Transverse colon (tissue), 4 donors: ENCODE measurements around the gene COL13A1.

Experiments
- CTCF ChIP-seq, 5 experiments: fragments of 200-600 bp in 3 of 5; fragments of 450-650 bp in 2 of 5; sonication (generic) in 3 of 5; IDR thresholded peaks; 1 replicate in 2 of 5; 2 replicates in 3 of 5; pipeline ENCODE4 v1.5.1; 2016 to 2017; ENCODE audit warnings: antibody characterized with exemption in 5 of 5, inconsistent platforms in 3 of 5, mild to moderate bottlenecking in 2 of 5, moderate library complexity in 1 of 5
- EP300 ChIP-seq: sonication (generic); formaldehyde crosslinking; IDR thresholded peaks from one replicate; pipeline ENCODE4 v1.6.1; 2017; ENCODE audit warnings: antibody characterized with exemption, low read depth
- POLR2A ChIP-seq: fragments of 450-650 bp; IDR thresholded peaks from one replicate; pipeline ENCODE4 v1.6.1; 2016; ENCODE audit warnings: antibody characterized with exemption, mild to moderate bottlenecking, moderate library complexity
- POLR2AphosphoS5 ChIP-seq, 3 donors: sonication (generic); formaldehyde crosslinking; IDR thresholded peaks; one replicate each; pipeline ENCODE4 v1.6.1; 2016; ENCODE audit warnings: antibody characterized with exemption in 3 of 3

DNA sequence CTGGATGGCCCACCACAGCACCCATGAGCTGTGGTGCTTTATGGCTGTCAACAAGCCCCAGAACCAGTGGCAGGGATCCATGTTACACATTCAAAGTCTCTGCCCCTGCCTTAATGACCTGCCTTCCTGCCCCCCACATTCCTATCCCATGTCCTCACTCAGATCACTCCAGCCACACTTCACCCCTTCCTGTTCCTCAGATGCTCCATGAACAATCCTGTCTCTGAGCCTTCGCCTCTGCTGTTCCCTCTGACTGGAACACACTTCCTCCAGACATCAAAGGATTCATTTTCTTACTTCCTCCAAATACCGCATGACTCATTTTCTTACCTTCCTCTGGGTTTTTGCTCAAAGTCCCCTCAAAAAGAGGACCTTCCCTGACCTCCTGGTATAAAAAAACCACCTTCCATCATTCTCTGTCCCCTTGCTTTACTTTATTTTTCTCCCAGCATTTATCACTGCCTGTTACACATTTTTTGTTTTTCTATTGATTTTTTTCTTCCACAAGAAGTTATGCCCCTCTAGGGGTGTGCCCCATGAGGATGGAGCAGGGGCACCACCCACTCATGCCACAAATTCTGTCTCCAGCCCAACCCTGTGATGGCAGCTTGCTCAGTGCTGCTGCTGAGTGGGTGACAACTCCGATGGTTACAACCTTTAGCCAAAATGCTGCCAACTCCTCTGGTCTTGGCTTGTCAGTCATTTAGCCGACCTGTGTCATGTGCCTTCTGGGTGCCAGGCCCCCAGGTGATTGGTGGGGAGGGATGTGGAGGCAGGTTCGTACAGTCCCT, 18.2 kb downstream of the COL13A1 start:
- no peak for TF ChIP-seq CTCF (IDR thresholded peaks at IDR 0.05)
- TF ChIP-seq POLR2A: no peak
- TF ChIP-seq EP300: no peak
- no peak for TF ChIP-seq POLR2AphosphoS5 (IDR thresholded peaks at IDR 0.05)
